ENCODE results near the gene PAPOLA. TPM values are rescaled to one million over a fixed set of nuclear protein-coding genes. Genes with fewer than 3 reads are reported as not detected.

Gene PAPOLA
- polyA plus RNA-seq, 1 experiment, result 92.4 TPM

- POLR2A ChIA-PET, result no interaction called here
- CTCF ChIA-PET, result interaction anchor here (0.7 to 1.6 kb wide), 2 partner anchors 11 to 24 kb away, joined by 3 to 4 read pairs; no protein-coding TSS in a partner anchor
Observed at GRCh38 chr14:96559571-96559970, 57.4 kb downstream of the PAPOLA start.

GRCh38 chr14:96564389-96564788, 62.2 kb downstream of the PAPOLA start:
- ChIA-PET CTCF (interaction anchor here (0.7 to 3.2 kb wide), 4 partner anchors 177 to 288 kb away, joined by 3 to 24 read pairs (median 4); no protein-coding TSS in a partner anchor), POLR2A (interaction anchor here (0.6 kb wide), 1 partner anchor 312 kb away, joined by 3 read pairs; no protein-coding TSS in a partner anchor)
- Histone ChIP-seq H3K27me3 (ENCODE audit: control insufficient read depth, insufficient read depth, low read length) (no peaks in the 10 kb centered on the region), H3K4me3 (ENCODE audit: low read depth, low read length) (no peak overlapping the region), H3K36me3 (ENCODE audit: control insufficient read depth, insufficient read depth, low read length) (no peaks in the 10 kb centered on the region)
- DNase-seq (ENCODE audit: low read depth), result no peak
- no peak for TF ChIP-seq CTCF (IDR thresholded peaks at IDR 0.05; ENCODE audit: insufficient read depth, low read depth, low read length)

More at GRCh38 chr14:96559571-96559970, 57.4 kb downstream of the PAPOLA start:
- Histone ChIP-seq H3K4me3 (ENCODE audit: low read depth, low read length) (no peak overlapping the region), H3K36me3 (ENCODE audit: control insufficient read depth, insufficient read depth, low read length) (peaks cover 4% of the 10 kb centered on the region), H3K27me3 (ENCODE audit: control insufficient read depth, insufficient read depth, low read length) (no peaks in the 10 kb centered on the region)
- TF ChIP-seq CTCF (IDR thresholded peaks at IDR 0.05; ENCODE audit: insufficient read depth, low read depth, low read length), result no peak
- DNase-seq (ENCODE audit: low read depth), result no peak

- Histone ChIP-seq H3K4me3 (ENCODE audit: low read depth, low read length) (no peak overlapping the region), H3K36me3 (ENCODE audit: control insufficient read depth, insufficient read depth, low read length) (no peaks in the 10 kb centered on the region), H3K27me3 (ENCODE audit: control insufficient read depth, insufficient read depth, low read length) (no peaks in the 10 kb centered on the region)
- ChIA-PET POLR2A (no interaction called here), CTCF (interaction anchor here (0.9 to 3.2 kb wide), 5 partner anchors 9 to 180 kb away, joined by 3 to 24 read pairs (median 5); no protein-coding TSS in a partner anchor)
- no peak for TF ChIP-seq CTCF (IDR thresholded peaks at IDR 0.05; ENCODE audit: insufficient read depth, low read depth, low read length)
- DNase-seq (ENCODE audit: low read depth), result no peak
Observed at GRCh38 chr14:96565811-96566210, 63.6 kb downstream of the PAPOLA start.

GRCh38 chr14:96567289-96567899, 65.2 kb downstream of the PAPOLA start:
- POLR2A ChIA-PET, result no interaction called here
- no peaks in the 10 kb centered on the region for H3K27me3 ChIP-seq (ENCODE audit: control insufficient read depth, insufficient read depth, low read length)
- peak; percentile 56 for TF ChIP-seq CTCF (IDR thresholded peaks at IDR 0.05; ENCODE audit: insufficient read depth, low read depth, low read length)
- no peak for DNase-seq (ENCODE audit: low read depth)
- H3K4me3 ChIP-seq (ENCODE audit: low read depth, low read length), result no peak overlapping the region
- H3K36me3 ChIP-seq (ENCODE audit: control insufficient read depth, insufficient read depth, low read length), result no peaks in the 10 kb centered on the region
- CTCF ChIA-PET, result interaction anchor here (0.6 to 3.2 kb wide), 20 partner anchors 9 to 307 kb away, joined by 3 to 24 read pairs (median 4); no protein-coding TSS in a partner anchor

- H3K36me3 ChIP-seq (ENCODE audit: control insufficient read depth, insufficient read depth, low read length), result no peaks in the 10 kb centered on the region
- no peak for TF ChIP-seq CTCF (IDR thresholded peaks at IDR 0.05; ENCODE audit: insufficient read depth, low read depth, low read length)
- H3K27me3 ChIP-seq (ENCODE audit: control insufficient read depth, insufficient read depth, low read length), result no peaks in the 10 kb centered on the region
- POLR2A ChIA-PET, result interaction anchor here (0.6 kb wide), 1 partner anchor 55 kb away, joined by 3 read pairs; no protein-coding TSS in a partner anchor
- H3K4me3 ChIP-seq (ENCODE audit: low read depth, low read length), result no peak overlapping the region
- no peak for DNase-seq (ENCODE audit: low read depth)
- CTCF ChIA-PET, result interaction anchor here (0.7 to 2.9 kb wide), 11 partner anchors 8 to 284 kb away, joined by 3 to 16 read pairs (median 3); no protein-coding TSS in a partner anchor
Observed at GRCh38 chr14:96568621-96569020, 66.4 kb downstream of the PAPOLA start.

Data from BJ (cell line).